ENCODE data around the gene USP7.

GRCh38 chr16:8998108-8998507 lies 34.4 kb upstream of the USP7 start:
- TF ChIP-seq, protein P1, sequence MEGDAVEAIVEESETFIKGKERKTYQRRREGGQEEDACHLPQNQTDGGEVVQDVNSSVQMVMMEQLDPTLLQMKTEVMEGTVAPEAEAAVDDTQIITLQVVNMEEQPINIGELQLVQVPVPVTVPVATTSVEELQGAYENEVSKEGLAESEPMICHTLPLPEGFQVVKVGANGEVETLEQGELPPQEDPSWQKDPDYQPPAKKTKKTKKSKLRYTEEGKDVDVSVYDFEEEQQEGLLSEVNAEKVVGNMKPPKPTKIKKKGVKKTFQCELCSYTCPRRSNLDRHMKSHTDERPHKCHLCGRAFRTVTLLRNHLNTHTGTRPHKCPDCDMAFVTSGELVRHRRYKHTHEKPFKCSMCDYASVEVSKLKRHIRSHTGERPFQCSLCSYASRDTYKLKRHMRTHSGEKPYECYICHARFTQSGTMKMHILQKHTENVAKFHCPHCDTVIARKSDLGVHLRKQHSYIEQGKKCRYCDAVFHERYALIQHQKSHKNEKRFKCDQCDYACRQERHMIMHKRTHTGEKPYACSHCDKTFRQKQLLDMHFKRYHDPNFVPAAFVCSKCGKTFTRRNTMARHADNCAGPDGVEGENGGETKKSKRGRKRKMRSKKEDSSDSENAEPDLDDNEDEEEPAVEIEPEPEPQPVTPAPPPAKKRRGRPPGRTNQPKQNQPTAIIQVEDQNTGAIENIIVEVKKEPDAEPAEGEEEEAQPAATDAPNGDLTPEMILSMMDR (IDR thresholded peaks at IDR 0.05; ENCODE audit: low read length): no peak
- TF ChIP-seq EZH2 (optimal IDR thresholded peaks at IDR 0.05; ENCODE audit: low read depth, low read length): no peak
- TF ChIP-seq EZH2phosphoT487 (IDR thresholded peaks at IDR 0.05; ENCODE audit: low read length): no peak
